ENCODE measurements around the gene MYG1. TPM values are rescaled to one million over a fixed set of nuclear protein-coding genes. Genes with fewer than 3 reads are reported as not detected.
A peak's percentile ranks its signal among the peaks of the same experiment; 100 is the strongest.

MYG1 gene
- total RNA-seq = 28.4 and 42.9 TPM in 2 replicates

DNA sequence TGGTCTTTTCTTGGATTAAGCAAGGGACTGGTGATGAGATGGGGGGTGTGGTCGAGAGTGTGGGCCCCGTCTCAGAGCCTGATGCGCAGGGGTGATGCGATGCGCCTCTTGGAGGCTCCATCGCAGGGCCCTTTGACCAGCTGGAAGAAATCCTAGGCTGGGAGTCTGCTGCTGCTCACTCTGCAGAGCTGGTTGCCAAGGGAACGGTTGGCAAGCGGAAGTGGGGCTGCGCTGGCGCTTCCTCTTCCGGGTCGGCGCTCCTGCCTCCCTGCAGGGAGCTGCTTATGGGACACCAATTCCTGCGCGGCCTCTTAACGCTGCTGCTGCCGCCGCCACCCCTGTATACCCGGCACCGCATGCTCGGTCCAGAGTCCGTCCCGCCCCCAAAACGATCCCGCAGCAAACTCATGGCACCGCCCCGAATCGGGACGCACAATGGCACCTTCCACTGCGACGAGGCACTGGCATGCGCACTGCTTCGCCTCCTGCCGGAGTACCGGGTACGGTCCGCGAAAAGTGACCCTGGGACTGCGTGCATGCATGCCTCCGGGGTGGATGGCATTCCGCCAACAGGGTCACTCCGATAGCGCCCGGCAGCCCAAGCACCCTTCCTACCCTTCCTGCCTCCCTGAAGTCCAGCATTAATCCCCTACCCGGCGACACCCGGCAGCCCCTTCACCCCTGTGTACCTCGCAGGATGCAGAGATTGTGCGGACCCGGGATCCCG is at the start of gene MYG1:
Gene MYG1 (plus strand): TSS at position 242 of the 727 bp plus-strand sequence. CDS start 43 bp downstream, at position 285.
- DNase-seq (ENCODE audit: low read depth) = peak; percentile 80

DNA sequence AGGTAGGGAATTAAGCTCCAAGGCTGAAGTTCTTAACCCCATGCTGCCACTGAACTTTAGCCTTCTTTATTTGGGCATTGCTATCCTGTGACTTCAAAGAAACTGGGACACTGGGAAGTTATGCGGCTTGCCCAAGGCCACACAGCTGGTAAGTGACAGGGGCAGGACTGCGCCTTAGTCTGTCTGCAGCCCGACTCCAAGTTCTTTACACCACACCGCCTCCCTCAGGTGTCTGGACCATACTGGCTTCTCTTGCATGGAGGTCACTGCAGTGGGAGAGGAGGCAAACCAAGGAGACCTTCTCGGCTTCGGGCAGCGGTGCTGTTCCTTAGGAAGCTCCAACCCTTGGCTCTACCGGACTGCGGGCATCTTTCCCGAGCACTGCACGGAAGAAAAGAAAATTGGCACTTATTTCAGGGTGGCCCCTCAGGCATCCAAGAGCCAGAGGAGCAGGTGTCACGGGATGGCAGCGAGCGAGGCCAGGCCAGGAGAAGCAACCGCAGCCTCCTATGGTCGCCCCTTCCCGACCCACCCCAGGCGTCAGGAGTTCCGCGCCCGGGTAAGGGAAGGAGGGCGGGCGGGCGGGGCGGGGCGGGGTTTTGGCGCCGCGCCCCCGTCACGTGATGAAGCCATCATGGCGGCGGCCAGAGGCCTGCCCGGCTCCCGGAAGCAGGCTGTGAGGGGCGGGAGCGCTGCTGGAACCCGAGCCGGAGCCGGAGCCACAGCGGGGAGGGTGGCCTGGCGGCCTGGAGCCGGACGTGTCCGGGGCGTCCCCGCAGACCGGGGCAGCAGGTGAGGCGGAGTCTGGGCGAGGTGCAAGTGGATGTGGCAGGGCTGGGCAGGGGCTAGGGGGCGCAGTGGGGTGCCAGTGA is 47.8 kb upstream of the MYG1 start:
- DNase-seq (ENCODE audit: low read depth) = peak; percentile 77

- no peak for DNase-seq (ENCODE audit: low read depth)
Measured at GRCh38 chr12:53252349-53252916, 47.1 kb upstream of the MYG1 start.

GRCh38 chr12:53253298-53253697 is 46.2 kb upstream of the MYG1 start:
- no peak for DNase-seq (ENCODE audit: low read depth)

DNA sequence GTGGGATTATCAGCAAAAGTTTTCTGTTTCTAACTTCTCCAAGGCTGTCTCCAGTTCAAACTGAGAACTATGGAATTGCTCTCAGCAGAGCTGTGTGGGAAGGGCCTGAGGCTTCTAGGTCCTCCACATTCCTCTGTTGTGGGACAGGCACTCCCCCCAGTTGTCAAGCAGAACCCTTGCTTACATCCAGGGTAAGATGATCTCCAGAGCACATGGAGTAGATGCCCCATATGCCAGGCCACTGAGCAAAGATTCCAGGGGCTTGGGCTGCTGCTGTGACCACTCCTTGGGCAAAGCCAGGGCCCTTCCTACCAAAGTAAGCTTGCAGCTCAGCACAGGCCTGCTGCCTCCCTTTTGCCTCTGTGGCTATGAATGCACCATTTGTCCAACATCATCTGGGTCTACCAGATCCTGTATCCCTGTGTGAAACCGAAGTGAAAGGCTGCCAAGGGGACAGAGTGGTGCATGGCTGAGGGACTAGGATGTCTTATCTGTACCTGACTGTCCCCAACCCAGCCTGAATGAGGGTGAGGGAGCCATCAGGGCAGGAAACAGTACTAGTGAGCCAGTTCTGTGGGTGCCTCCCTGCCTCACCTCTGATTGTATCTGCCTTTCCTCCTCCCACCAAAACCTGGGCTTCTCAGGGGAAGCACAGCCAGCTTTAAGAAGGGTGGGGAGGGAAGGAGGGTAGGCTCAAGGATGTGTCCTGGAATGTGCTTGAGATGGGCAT is 44.5 kb upstream of the MYG1 start:
- no peak for DNase-seq (ENCODE audit: low read depth)

- DNase-seq (ENCODE audit: low read depth) = no peak
Measured at GRCh38 chr12:53255996-53256395, 43.5 kb upstream of the MYG1 start.

- no peak for DNase-seq (ENCODE audit: low read depth)
Measured at GRCh38 chr12:53258541-53259539, 40.7 kb upstream of the MYG1 start.

- no peak for DNase-seq (ENCODE audit: low read depth)
Measured at GRCh38 chr12:53259891-53260290, 39.6 kb upstream of the MYG1 start.

GRCh38 chr12:53265783-53266182 is 33.7 kb upstream of the MYG1 start:
- no peak for DNase-seq (ENCODE audit: low read depth)

- no peak for DNase-seq (ENCODE audit: low read depth)
Measured at GRCh38 chr12:53267306-53267998, 32.0 kb upstream of the MYG1 start.

GRCh38 chr12:53267999-53268629 is 31.4 kb upstream of the MYG1 start, which contains the start of gene ESPL1:
TSS of gene ESPL1 (plus strand) at chr12:53268299. CDS start at chr12:53268767, 468 bp downstream.
- DNase-seq (ENCODE audit: low read depth) = peak; percentile 50

GRCh38 chr12:53268630-53269562 is 30.6 kb upstream of the MYG1 start:
- DNase-seq (ENCODE audit: low read depth) = no peak

DNA sequence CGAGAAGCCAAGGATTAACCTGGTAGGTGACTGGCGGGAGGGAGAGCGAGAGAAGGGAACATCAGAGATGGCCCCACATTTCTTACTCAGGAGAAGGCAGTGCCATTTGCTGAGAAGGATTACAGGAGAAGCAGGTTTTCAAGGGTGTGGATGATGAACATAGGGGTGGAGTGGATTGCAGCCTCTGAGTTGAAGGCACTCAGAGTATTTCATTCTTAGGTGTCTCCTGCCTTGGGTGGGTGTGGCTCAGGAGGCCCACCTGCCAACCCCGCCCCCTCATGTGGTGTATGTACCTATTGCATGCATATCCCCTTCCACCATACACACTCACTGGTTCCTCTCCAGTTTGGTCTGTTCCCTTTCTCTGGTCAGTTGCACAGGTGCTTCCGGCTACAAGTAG is 25.1 kb upstream of the MYG1 start:
- no peak for DNase-seq (ENCODE audit: low read depth)

DNA sequence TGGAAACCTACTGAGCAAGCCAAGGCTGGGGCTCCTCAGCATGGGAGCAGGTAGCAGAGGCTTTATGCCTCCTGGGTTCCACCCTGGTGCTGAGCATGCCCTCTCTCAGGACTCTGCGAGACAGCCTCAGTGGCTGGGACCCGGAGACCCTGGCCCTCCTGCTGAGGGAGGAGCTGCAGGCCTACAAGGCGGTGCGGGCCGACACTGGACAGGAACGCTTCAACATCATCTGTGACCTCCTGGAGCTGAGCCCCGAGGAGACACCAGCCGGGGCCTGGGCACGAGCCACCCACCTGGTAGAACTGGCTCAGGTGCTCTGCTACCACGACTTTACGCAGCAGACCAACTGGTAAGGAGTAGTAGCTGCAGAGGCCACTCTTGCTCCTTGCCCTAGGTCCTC is 23.0 kb upstream of the MYG1 start:
- no peak for DNase-seq (ENCODE audit: low read depth)

GRCh38 chr12:53277981-53278380 is 21.5 kb upstream of the MYG1 start:
- DNase-seq (ENCODE audit: low read depth) = no peak

DNA sequence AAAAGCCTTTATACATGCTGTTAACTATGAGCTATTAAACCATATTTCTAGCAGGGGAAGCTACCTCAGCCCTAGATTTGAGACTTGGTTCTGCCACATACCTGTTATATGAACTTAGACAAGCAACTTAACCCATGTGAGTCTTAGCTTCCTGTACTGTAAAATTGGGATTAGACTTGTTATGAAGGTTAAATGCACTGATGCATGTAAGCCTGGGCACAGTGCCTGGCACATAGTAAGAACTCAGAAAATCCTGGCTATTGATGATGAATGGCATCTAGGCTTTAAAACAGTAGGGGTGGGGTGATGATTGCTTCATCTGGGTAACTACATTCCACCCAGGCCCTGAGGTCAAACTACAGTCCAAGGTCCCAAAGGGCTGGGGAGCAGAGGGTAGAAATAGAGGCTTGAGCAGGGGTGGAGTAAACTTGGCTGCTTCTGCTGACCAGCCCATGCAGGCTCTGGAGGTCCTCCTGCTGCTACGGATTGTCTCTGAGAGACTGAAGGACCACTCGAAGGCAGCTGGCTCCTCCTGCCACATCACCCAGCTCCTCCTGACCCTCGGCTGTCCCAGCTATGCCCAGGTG is 20.1 kb upstream of the MYG1 start:
- no peak for DNase-seq (ENCODE audit: low read depth)

DNA sequence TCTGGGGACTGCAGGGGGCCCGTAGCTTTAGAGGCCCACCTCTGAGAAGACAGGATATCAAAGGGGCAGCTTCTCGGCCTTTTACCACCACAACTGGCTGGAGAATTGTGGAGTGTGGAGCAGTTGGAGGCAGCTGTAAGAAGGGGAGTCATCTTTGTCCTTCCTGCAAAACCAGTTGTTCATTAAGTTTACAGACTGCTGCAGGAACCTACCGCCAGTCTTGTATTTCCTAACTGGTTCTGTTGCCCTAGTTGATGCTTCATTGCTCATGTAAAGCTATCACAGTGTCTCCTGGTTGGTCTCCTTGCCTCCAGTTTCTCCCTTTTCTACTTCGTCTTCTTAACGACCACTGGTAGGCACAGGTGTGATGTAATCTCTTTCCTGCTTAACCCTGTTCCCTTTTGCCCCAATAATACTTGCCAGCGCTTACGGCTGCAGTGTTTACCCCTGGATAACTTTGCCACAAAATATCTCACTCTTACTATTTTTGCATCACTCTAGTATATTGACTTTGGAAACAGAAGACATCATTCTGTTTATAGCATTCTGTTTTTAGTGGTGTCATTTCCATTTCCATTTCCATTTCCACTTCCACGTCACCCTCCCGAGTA is 19.5 kb upstream of the MYG1 start:
- DNase-seq (ENCODE audit: low read depth) = no peak

GRCh38 chr12:53286448-53286847 is 13.0 kb upstream of the MYG1 start:
- no peak for DNase-seq (ENCODE audit: low read depth)
